Endothelial cell of umbilical vein (primary cell): ENCODE results near the gene NPM3. TPM values are rescaled to one million over a fixed set of nuclear protein-coding genes. Genes with fewer than 3 reads are reported as not detected.

Experiments
- BruUV-seq: library from RNA; stranded (reverse); fragments of 400-500 nt; replicated peaks from 2 replicates; lab custom pipeline; 2021; lab: Mats Ljungman, UMichigan
- CTCF ChIA-PET: fragments of 300-600, 350-600 bp; sonication (Branson Sonifier 250); formaldehyde crosslinking; loops from one replicate; lab custom pipeline; 2021; ENCODE audit warnings: antibody characterized with exemption, inconsistent platforms; lab: Charles Lee
- POLR2A ChIA-PET: fragments of 300-600, 350-600 bp; sonication (Branson Sonifier 250); formaldehyde crosslinking; loops from one replicate; lab custom pipeline; 2021; ENCODE audit warnings: antibody characterized with exemption, inconsistent platforms; lab: Charles Lee
- DNase-seq: peaks from one replicate; pipeline ENCODE4 v3.0.0-alpha.2; 2011; ENCODE audit warnings: low read depth, low spot score
- FAIRE-seq: peaks from 2 replicates; lab custom pipeline; 2011; peaks lifted over from hg19 to GRCh38; lab: Jason Lieb, UNC
- H2AFZ ChIP-seq: 2 replicates; pipeline ENCODE4 v1.6.0; 2012; ENCODE audit warnings: low read depth, low read length, control low read depth, inconsistent platforms
- H3K27ac ChIP-seq: 2 replicates; pipeline ENCODE4 v1.5.1; 2011; ENCODE audit warnings: low read depth, mild to moderate bottlenecking, control low read depth, low read length, moderate library complexity; ENCODE audit not compliant: insufficient read depth
- H3K27me3 ChIP-seq, 2 experiments: 2 replicates each; pipeline versions ENCODE4 v1.6.0 to v1.6.1; 2011; ENCODE audit warnings: low read length in 2 of 2, mixed read lengths in 1 of 2; ENCODE audit not compliant: control insufficient read depth in 2 of 2, insufficient read depth in 2 of 2
- H3K36me3 ChIP-seq, 2 experiments: 2 replicates in 1 of 2; 3 replicates in 1 of 2; pipeline ENCODE4 v1.5.1; 2011; ENCODE audit warnings: low read length in 2 of 2, mild to moderate bottlenecking in 1 of 2, moderate library complexity in 1 of 2; ENCODE audit not compliant: control insufficient read depth in 2 of 2, insufficient read depth in 2 of 2; ENCODE audit errors: extremely low read depth in 1 of 2
- H3K4me1 ChIP-seq: 3 replicates; pipeline ENCODE4 v1.5.1; 2011; ENCODE audit warnings: mild to moderate bottlenecking, low read length; ENCODE audit not compliant: control insufficient read depth, insufficient read depth; ENCODE audit errors: extremely low read depth
- H3K4me2 ChIP-seq: 2 replicates; pipeline ENCODE4 v1.6.1; 2011; ENCODE audit warnings: low read length, control low read depth, mixed read lengths; ENCODE audit not compliant: insufficient read depth
- H3K4me3 ChIP-seq, 3 experiments: fragments of 200-600 bp in 1 of 3; sonication (generic), shearing (Covaris generic) in 1 of 3; replicated peaks in 1 of 3; 2 replicates each; pipeline ENCODE4 v1.5.1; 2011 to 2016; ENCODE audit warnings: control low read depth in 3 of 3, low read length in 3 of 3, mild to moderate bottlenecking in 2 of 3, inconsistent platforms in 1 of 3, low read depth in 1 of 3, moderate library complexity in 1 of 3; ENCODE audit not compliant: insufficient read depth in 1 of 3
- H3K79me2 ChIP-seq: 2 replicates; pipeline ENCODE4 v1.6.0; 2012; ENCODE audit warnings: low read length, inconsistent platforms; ENCODE audit not compliant: control insufficient read depth, insufficient read depth
- H3K9ac ChIP-seq: replicated peaks from 2 replicates; pipeline ENCODE3; 2011; ENCODE audit warnings: low read length, control low read depth; ENCODE audit not compliant: insufficient read depth; ENCODE audit errors: extremely low read depth
- H3K9me1 ChIP-seq: replicated peaks from 3 replicates; pipeline ENCODE4 v1.6.0; 2011; ENCODE audit warnings: mild to moderate bottlenecking, low read length; ENCODE audit not compliant: control insufficient read depth, insufficient read depth; ENCODE audit errors: extremely low read depth
- H3K9me3 ChIP-seq: replicated peaks from 2 replicates; pipeline ENCODE4 v1.5.1; 2012; ENCODE audit warnings: low read length, inconsistent platforms; ENCODE audit not compliant: control insufficient read depth, insufficient read depth
- H4K20me1 ChIP-seq: replicated peaks from 2 replicates; pipeline ENCODE3; 2011; ENCODE audit warnings: mild to moderate bottlenecking, low read length; ENCODE audit not compliant: control insufficient read depth, insufficient read depth; ENCODE audit errors: extremely low read depth
- CTCF ChIP-seq, 2 donors: IDR thresholded peaks; 1 replicate in 1 of 2; 2 replicates in 1 of 2; pipeline ENCODE4 v1.5.1; 2011; ENCODE audit warnings: low read length in 2 of 2, mild to moderate bottlenecking in 2 of 2, moderate library complexity in 2 of 2, control low read depth in 1 of 2, inconsistent platforms in 1 of 2, low read depth in 1 of 2; ENCODE audit not compliant: insufficient read depth in 1 of 2; ENCODE audit errors: extremely low read depth in 1 of 2
- EZH2 ChIP-seq: IDR thresholded peaks from 2 replicates; pipeline ENCODE4 v1.6.1; 2012; ENCODE audit warnings: borderline replicate concordance, low read depth, mild to moderate bottlenecking, moderate library complexity, low read length, inconsistent platforms; ENCODE audit not compliant: severe bottlenecking
- FOS ChIP-seq: IDR thresholded peaks from 2 replicates; pipeline ENCODE4 v1.6.1; 2011; ENCODE audit warnings: mild to moderate bottlenecking, low read length, moderate library complexity, borderline replicate concordance; ENCODE audit not compliant: insufficient read depth
- GATA2 ChIP-seq: IDR thresholded peaks from 2 replicates; pipeline ENCODE4 v1.7.0; 2011; ENCODE audit warnings: low read depth, mild to moderate bottlenecking, moderate library complexity, mixed read lengths, low read length; ENCODE audit not compliant: insufficient read length, insufficient read depth
- JUN ChIP-seq: IDR thresholded peaks from 2 replicates; pipeline ENCODE4 v1.6.1; 2011; ENCODE audit warnings: borderline replicate concordance, low read depth; ENCODE audit not compliant: insufficient read length, insufficient read depth
- MAX ChIP-seq: IDR thresholded peaks from 2 replicates; pipeline ENCODE4 v1.6.1; 2011; ENCODE audit not compliant: insufficient read depth, insufficient read length
- MYC ChIP-seq: IDR thresholded peaks from one replicate; pipeline ENCODE4 v1.6.1; 2011; ENCODE audit warnings: mild to moderate bottlenecking, low read depth, low read length
- POLR2A ChIP-seq: IDR thresholded peaks from 2 replicates; pipeline ENCODE4 v1.6.1; 2012; ENCODE audit warnings: low read depth, mild to moderate bottlenecking, control low read depth, low read length
- POLR2AphosphoS5 ChIP-seq: IDR thresholded peaks from 2 replicates; pipeline ENCODE4 v1.6.1; 2012; ENCODE audit warnings: low read depth, mild to moderate bottlenecking, control low read depth, low read length, moderate library complexity; ENCODE audit not compliant: insufficient read depth
- dilution Hi-C: fragments of 300-500 bp; cut with MboI; formaldehyde crosslinking; loops from one replicate; pipeline ENCODE4 v1.15.0; 2019; ENCODE audit warnings: low sequenced_read_pairs; ENCODE audit not compliant: extremely low pct_ligation_motif_present
- intact Hi-C: fragments of 100-400 bp; cut with micrococcal nuclease; formaldehyde crosslinking; loops from one replicate; pipeline ENCODE4 v1.10.0; 2022
- polyA plus RNA-seq, 4 experiments: library from polyadenylated mRNA; depleted of rRNA in 3 of 4; stranded (reverse) in 3 of 4; unstranded in 1 of 4; fragments of >200 nt; gene quantifications; 2 replicates each; pipeline versions ENCODE4 v1.2.1 to v1.2.3, GENCODE V29; 2011 to 2012; ENCODE audit warnings: missing spikeins in 1 of 4
- total RNA-seq: library from RNA; stranded (reverse); gene quantifications from 2 replicates; pipeline ENCODE4 v1.2.3, GENCODE V29; 2021

The NPM3 gene
- total and polyA plus RNA-seq, 2 donors (not counting 3 experiments of a cell fraction or from before 2014, with no cell fraction given) = 55.4 to 71.3 TPM

GRCh38 chr10:101803511-101803910 lies 20.3 kb upstream of the NPM3 start:
- peaks cover 2% of the 10 kb centered on the region for H3K9me1 ChIP-seq
- ChIA-PET CTCF (interaction anchor here (1.2 kb wide), 1 partner anchor 9 kb away, joined by 3 read pairs; no protein-coding TSS in a partner anchor), POLR2A (interaction anchor here (0.7 kb wide), 1 partner anchor 11 kb away, joined by 5 read pairs; no protein-coding TSS in a partner anchor)
- TF ChIP-seq MYC = no peak
- TF ChIP-seq JUN = no peak
- no peak for TF ChIP-seq POLR2AphosphoS5
- no peak for TF ChIP-seq MAX
- no peak for TF ChIP-seq POLR2A
- no peak for TF ChIP-seq CTCF (IDR thresholded peaks at IDR 0.05; ENCODE audit: extremely low read depth in 1 of 2, insufficient read depth in 1 of 2, low read depth in 1 of 2, low read length in 2 of 2)
- no peak for TF ChIP-seq GATA2
- TF ChIP-seq FOS = no peak
- TF ChIP-seq EZH2 = no peak
- H3K79me2 ChIP-seq = peaks cover 45% of the 10 kb centered on the region
- intact Hi-C loops (no loop called here), dilution Hi-C loops (no loop called here)
- no peaks in the 10 kb centered on the region for H3K9me3 ChIP-seq
- H3K27ac ChIP-seq = no peak overlapping the region
- H2AFZ ChIP-seq = no peak overlapping the region
- no peaks in the 10 kb centered on the region for H3K27me3 ChIP-seq
- no TSS peak for BruUV-seq
- H4K20me1 ChIP-seq = no peaks in the 10 kb centered on the region
- no peaks in the 10 kb centered on the region for H3K4me1 ChIP-seq
- H3K4me2 ChIP-seq = no peak overlapping the region
- DNase-seq = no peak
- H3K36me3 ChIP-seq = peaks cover 29 to 33% of the 10 kb centered on the region in 2 experiments
- H3K4me3 ChIP-seq = no peak overlapping the region
- H3K9ac ChIP-seq = no peak overlapping the region
- no peak for FAIRE-seq
